CD4-positive, CD25-positive, alpha-beta regulatory T cell (primary cell): Measurements from ENCODE around the gene OPCML. TPM values are rescaled to one million over a fixed set of nuclear protein-coding genes. Genes with fewer than 3 reads are reported as not detected.

Experiments
- ATAC-seq, 2 donors: fragments of 150-1000 bp; cut with Tn5 transposase; one replicate each; pipeline ENCODE4 v1.10.0; 2021; ENCODE audit warnings: low read depth in 2 of 2, moderate number of reproducible peaks in 2 of 2, moderate library complexity in 1 of 2
- DNase-seq, 3 donors: peaks; one replicate each; pipeline versions ENCODE4 v3.0.0 to v3.0.0-alpha.2; 2012 to 2022; ENCODE audit warnings: mixed read lengths in 1 of 3
- H3K27ac ChIP-seq: one replicate; pipeline ENCODE4 v1.7.0; 2013; ENCODE audit warnings: mild to moderate bottlenecking, low read length; ENCODE audit not compliant: insufficient read depth, poor library complexity, severe bottlenecking
- H3K27me3 ChIP-seq: one replicate; pipeline ENCODE4 v1.7.0; 2013; ENCODE audit warnings: low read length; ENCODE audit not compliant: control insufficient read depth, insufficient read depth
- H3K36me3 ChIP-seq: one replicate; pipeline ENCODE4 v1.7.0; 2013; ENCODE audit warnings: mild to moderate bottlenecking, low read length, moderate library complexity; ENCODE audit not compliant: control insufficient read depth, insufficient read depth
- H3K4me1 ChIP-seq: 2 replicates; pipeline ENCODE4 v1.7.0; 2013; ENCODE audit warnings: mild to moderate bottlenecking, low read length; ENCODE audit not compliant: insufficient read depth, control insufficient read depth, poor library complexity, severe bottlenecking
- H3K4me3 ChIP-seq: one replicate; pipeline ENCODE4 v1.7.0; 2013; ENCODE audit warnings: low read depth, mild to moderate bottlenecking, low read length, moderate library complexity
- H3K9me3 ChIP-seq, 2 experiments: 1 replicate in 1 of 2; 2 replicates in 1 of 2; pipeline ENCODE4 v1.7.0; 2013; ENCODE audit warnings: low read length in 2 of 2, mild to moderate bottlenecking in 1 of 2, moderate library complexity in 1 of 2; ENCODE audit not compliant: control insufficient read depth in 2 of 2
- H3K27ac Mint-ChIP-seq, 3 donors: one replicate each; pipeline ENCODE4 v1.8.0; 2020 to 2022; ENCODE audit warnings: mild to moderate bottlenecking in 3 of 3, mixed read lengths in 3 of 3, moderate library complexity in 2 of 3
- H3K27me3 Mint-ChIP-seq: one replicate; pipeline ENCODE4 v1.8.0; 2022; ENCODE audit warnings: mild to moderate bottlenecking, mixed read lengths
- H3K36me3 Mint-ChIP-seq: one replicate; pipeline ENCODE4 v1.8.0; 2020; ENCODE audit warnings: mixed read lengths
- H3K4me1 Mint-ChIP-seq, 4 donors: one replicate each; pipeline ENCODE4 v1.8.0; 2020 to 2022; ENCODE audit warnings: mixed read lengths in 4 of 4, mild to moderate bottlenecking in 1 of 4
- H3K4me3 Mint-ChIP-seq, 4 donors: one replicate each; pipeline ENCODE4 v1.8.0; 2020 to 2022; ENCODE audit warnings: mild to moderate bottlenecking in 4 of 4, mixed read lengths in 4 of 4, moderate library complexity in 3 of 4
- H3K9me3 Mint-ChIP-seq, 7 donors: one replicate each; pipeline ENCODE4 v1.8.0; 2020 to 2022; ENCODE audit warnings: mixed read lengths in 7 of 7, mild to moderate bottlenecking in 3 of 7, moderate library complexity in 2 of 7
- polyA plus RNA-seq, 4 donors: library from polyadenylated mRNA; unstranded; fragments of 300-500 nt; fragmentation: Illumina TruSeq; gene quantifications; one replicate each; pipeline ENCODE4 v1.2.3, GENCODE V29; 2021
- total RNA-seq: library from RNA; stranded (reverse); gene quantifications from one replicate; pipeline ENCODE4 v1.2.3, GENCODE V29; 2022

OPCML gene
- total and polyA plus RNA-seq, 5 donors from 2014 or later, result not detected

DNA sequence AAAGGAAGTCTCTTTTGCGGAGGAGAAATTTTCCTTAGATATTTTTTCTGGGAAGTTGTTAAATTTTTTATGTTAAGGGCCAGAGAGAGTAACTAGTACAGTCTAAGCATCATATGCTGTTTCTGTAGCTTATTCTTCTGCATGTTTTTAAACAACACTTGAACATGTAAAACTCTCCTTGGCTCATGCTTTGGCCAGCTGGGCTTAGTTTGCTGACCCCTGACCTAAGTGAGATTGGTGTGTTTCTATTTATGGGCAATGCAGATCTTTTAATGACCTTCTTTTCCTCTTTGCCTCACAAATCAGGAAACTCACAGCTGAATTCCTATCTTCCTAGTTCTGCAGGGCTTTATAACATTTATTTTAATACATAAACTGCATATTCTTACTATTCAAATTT lies 942.5 kb downstream of the OPCML start:
- no peak overlapping the region for H3K27ac Mint-ChIP-seq
- Histone ChIP-seq H3K9me3 (no peaks in the 10 kb centered on the region), H3K27ac (no peak overlapping the region), H3K27me3 (no peaks in the 10 kb centered on the region), H3K4me1 (no peaks in the 10 kb centered on the region), H3K36me3 (no peaks in the 10 kb centered on the region), H3K4me3 (no peak overlapping the region)
- ATAC-seq (no peak), DNase-seq (no peak)
- peaks cover 0 to 10% (median 3%) of the 10 kb centered on the region in 7 donors for H3K9me3 Mint-ChIP-seq
- no peaks in the 10 kb centered on the region for H3K27me3 Mint-ChIP-seq
- H3K4me3 Mint-ChIP-seq, result no peak overlapping the region
- no peaks in the 10 kb centered on the region for H3K4me1 Mint-ChIP-seq
- H3K36me3 Mint-ChIP-seq, result no peaks in the 10 kb centered on the region

DNA sequence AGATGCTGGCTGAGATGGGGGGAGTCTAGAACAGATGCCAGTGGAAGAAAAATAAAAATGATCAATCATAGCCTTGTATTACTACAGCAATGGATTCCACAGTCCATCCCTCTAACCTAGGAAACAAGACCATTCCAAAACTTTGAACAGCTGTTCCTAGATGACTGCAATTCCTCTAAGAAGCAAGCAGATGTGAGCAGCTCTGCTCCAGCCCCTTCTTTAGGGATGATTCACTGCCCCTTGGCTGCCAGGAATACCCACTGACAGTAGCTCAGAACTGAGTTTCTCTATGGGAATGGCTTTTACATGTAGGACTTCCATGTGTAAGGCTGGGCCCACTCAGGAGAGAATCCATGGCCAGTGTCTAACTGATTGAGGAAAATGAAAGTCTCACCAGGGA lies 943.9 kb downstream of the OPCML start:
- no peaks in the 10 kb centered on the region for H3K4me1 Mint-ChIP-seq
- Histone ChIP-seq H3K4me3 (no peak overlapping the region), H3K27ac (no peak overlapping the region), H3K4me1 (no peaks in the 10 kb centered on the region), H3K9me3 (no peaks in the 10 kb centered on the region), H3K36me3 (no peaks in the 10 kb centered on the region), H3K27me3 (no peaks in the 10 kb centered on the region)
- no peak overlapping the region for H3K4me3 Mint-ChIP-seq
- H3K27me3 Mint-ChIP-seq, result no peaks in the 10 kb centered on the region
- H3K27ac Mint-ChIP-seq, result no peak overlapping the region
- H3K36me3 Mint-ChIP-seq, result no peaks in the 10 kb centered on the region
- peaks cover 0 to 9% (median 3%) of the 10 kb centered on the region in 7 donors for H3K9me3 Mint-ChIP-seq
- no peak for DNase-seq
- ATAC-seq, result no peak

DNA sequence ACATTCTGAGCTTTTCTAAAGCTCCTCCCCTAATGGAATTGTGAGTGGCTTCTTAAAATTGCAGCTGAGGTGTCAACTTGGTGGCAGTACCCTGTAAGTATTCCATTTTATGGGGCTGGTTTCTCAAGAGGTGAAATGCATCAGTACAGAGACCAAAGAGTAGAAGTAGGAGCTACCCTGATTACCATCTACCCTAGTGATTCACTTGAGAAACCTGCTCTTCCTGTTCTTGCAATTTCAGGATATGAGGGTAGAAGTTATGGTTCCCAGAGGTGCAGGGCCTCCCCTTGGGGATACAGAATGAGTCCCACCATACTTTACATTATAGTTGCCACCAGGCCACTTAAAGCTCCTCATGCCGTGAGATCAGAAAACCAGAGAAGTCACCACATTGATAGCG lies 944.6 kb downstream of the OPCML start:
- DNase-seq (no peak), ATAC-seq (no peak)
- no peak overlapping the region for H3K27ac Mint-ChIP-seq
- Histone ChIP-seq H3K36me3 (no peaks in the 10 kb centered on the region), H3K27me3 (no peaks in the 10 kb centered on the region), H3K4me3 (no peak overlapping the region), H3K27ac (no peak overlapping the region), H3K9me3 (no peaks in the 10 kb centered on the region), H3K4me1 (no peaks in the 10 kb centered on the region)
- no peaks in the 10 kb centered on the region for H3K4me1 Mint-ChIP-seq
- H3K36me3 Mint-ChIP-seq, result no peaks in the 10 kb centered on the region
- no peak overlapping the region for H3K4me3 Mint-ChIP-seq
- H3K9me3 Mint-ChIP-seq, result peaks cover 0 to 8% (median 2%) of the 10 kb centered on the region in 7 donors
- H3K27me3 Mint-ChIP-seq, result no peaks in the 10 kb centered on the region

DNA sequence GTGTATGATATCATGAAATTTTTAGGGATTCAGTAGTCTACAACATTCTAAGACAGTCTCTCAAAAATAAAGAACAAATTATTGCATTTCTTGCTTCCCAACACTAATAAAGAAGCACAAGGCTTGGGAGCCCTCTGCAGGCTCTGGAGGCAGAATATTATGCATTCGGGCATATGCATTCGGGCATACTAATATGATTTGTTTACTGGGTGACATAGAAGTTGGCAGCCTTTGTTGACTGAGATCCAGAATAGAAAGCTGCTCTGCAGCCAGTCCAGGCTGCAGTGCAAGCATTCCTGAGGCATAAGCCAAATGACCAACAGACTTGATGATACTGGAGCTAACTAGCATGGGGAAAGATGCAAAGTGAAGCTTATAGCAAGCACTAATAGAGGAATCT lies 945.5 kb downstream of the OPCML start:
- no peaks in the 10 kb centered on the region for H3K36me3 Mint-ChIP-seq
- no peaks in the 10 kb centered on the region for H3K36me3 ChIP-seq
- H3K27me3 ChIP-seq, result no peaks in the 10 kb centered on the region
- H3K4me3 ChIP-seq, result no peak overlapping the region
- no peak overlapping the region for H3K4me3 Mint-ChIP-seq
- no peaks in the 10 kb centered on the region for H3K4me1 ChIP-seq
- no peak for DNase-seq
- peaks cover 0 to 8% (median 1%) of the 10 kb centered on the region in 7 donors for H3K9me3 Mint-ChIP-seq
- H3K4me1 Mint-ChIP-seq, result no peaks in the 10 kb centered on the region
- no peaks in the 10 kb centered on the region for H3K9me3 ChIP-seq
- no peaks in the 10 kb centered on the region for H3K27me3 Mint-ChIP-seq
- ATAC-seq, result no peak
- no peak overlapping the region for H3K27ac ChIP-seq
- H3K27ac Mint-ChIP-seq, result no peak overlapping the region

DNA sequence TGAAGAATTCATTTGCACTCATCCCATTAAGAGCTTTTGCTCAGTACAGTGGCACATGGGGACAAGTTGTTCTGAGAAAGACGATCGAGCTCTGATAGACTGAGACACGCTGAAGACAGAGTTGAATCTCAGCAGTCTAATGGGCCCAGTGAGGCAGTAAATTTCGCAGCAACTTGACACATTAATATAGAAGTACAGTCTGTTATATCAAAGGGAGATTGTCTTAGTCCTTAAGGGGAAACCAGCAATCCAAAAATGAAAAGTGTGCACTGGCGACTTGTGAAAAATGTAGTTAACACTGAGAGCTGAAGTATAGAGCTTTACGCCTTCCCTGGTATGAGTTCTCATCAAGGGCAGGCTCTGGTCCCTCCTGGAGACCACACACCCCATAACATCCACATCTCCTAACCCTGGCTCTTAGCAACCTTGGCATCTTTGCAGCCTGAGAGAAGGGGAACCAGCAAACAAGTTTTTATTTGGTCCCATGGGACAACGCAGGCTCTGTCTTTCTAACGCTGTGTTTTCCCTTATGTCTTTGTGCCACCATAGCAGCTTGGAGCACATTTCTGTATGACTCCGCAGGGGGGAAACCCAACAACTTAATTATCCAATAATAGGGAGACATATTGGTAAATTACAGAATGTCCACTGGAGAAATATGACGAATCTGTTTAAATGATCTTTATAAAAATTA lies 952.5 kb downstream of the OPCML start:
- no peak overlapping the region for H3K27ac ChIP-seq
- no peaks in the 10 kb centered on the region for H3K4me1 ChIP-seq
- no peaks in the 10 kb centered on the region for H3K4me1 Mint-ChIP-seq
- H3K27me3 Mint-ChIP-seq, result no peaks in the 10 kb centered on the region
- no peak overlapping the region for H3K27ac Mint-ChIP-seq
- peaks cover 0 to 5% (median 1%) of the 10 kb centered on the region in 7 donors for H3K9me3 Mint-ChIP-seq
- ATAC-seq (no peak), DNase-seq (no peak)
- no peaks in the 10 kb centered on the region for H3K36me3 ChIP-seq
- H3K4me3 Mint-ChIP-seq, result no peak overlapping the region
- H3K9me3 ChIP-seq, result no peaks in the 10 kb centered on the region
- H3K4me3 ChIP-seq, result no peak overlapping the region
- no peaks in the 10 kb centered on the region for H3K36me3 Mint-ChIP-seq
- no peaks in the 10 kb centered on the region for H3K27me3 ChIP-seq

DNA sequence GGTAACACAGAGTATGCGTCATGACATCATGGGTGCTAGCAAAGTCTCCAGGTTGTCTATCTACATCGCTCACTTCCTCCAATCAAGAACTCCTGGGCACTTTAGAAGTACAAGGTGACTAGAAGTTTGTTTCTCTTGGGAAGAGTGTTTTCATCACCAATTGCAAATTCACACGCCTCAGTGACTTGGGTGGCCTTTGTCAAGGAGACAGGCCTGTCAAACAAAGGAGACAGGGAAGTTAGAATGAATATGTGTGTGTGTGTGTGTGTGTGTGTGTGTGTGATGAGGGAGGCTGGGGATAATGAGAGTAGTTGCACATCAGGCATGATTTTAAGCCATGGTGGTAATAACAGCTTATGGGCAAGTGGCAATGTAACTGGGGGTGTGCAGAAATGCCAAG lies 953.2 kb downstream of the OPCML start:
- DNase-seq (no peak), ATAC-seq (no peak)
- H3K27me3 ChIP-seq, result no peaks in the 10 kb centered on the region
- Mint-ChIP-seq H3K27ac (no peak overlapping the region), H3K4me1 (no peaks in the 10 kb centered on the region), H3K36me3 (no peaks in the 10 kb centered on the region), H3K27me3 (no peaks in the 10 kb centered on the region), H3K9me3 (peaks cover 0 to 8% (median 2%) of the 10 kb centered on the region in 7 donors), H3K4me3 (no peak overlapping the region)
- H3K9me3 ChIP-seq, result no peaks in the 10 kb centered on the region
- H3K36me3 ChIP-seq, result no peaks in the 10 kb centered on the region
- no peak overlapping the region for H3K27ac ChIP-seq
- H3K4me1 ChIP-seq, result no peaks in the 10 kb centered on the region
- no peak overlapping the region for H3K4me3 ChIP-seq

DNA sequence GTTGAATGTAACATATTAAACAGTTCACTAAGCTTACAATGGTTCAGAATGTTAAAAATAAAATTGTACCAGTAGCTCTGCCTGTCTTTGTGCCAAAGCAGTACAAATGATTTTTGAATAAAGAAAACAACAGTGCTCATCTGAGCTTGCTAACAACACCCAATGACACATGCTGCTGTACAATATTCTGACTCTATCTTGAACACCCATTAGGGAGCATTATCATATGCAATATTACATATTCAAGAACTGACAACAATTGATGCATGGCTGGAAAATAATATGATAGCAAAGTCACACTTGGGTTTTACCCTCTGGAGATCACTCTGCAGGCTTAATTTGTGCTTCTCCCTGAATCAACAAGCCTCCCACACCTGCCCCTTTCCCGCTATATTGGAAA lies 953.7 kb downstream of the OPCML start:
- Histone ChIP-seq H3K9me3 (no peaks in the 10 kb centered on the region), H3K4me1 (no peaks in the 10 kb centered on the region), H3K4me3 (no peak overlapping the region), H3K27ac (no peak overlapping the region), H3K27me3 (no peaks in the 10 kb centered on the region), H3K36me3 (no peaks in the 10 kb centered on the region)
- ATAC-seq (no peak), DNase-seq (no peak)
- H3K36me3 Mint-ChIP-seq, result no peaks in the 10 kb centered on the region
- H3K27ac Mint-ChIP-seq, result no peak overlapping the region
- H3K9me3 Mint-ChIP-seq, result peaks cover 0 to 8% (median 3%) of the 10 kb centered on the region in 7 donors
- H3K27me3 Mint-ChIP-seq, result no peaks in the 10 kb centered on the region
- no peak overlapping the region for H3K4me3 Mint-ChIP-seq
- H3K4me1 Mint-ChIP-seq, result no peaks in the 10 kb centered on the region

DNA sequence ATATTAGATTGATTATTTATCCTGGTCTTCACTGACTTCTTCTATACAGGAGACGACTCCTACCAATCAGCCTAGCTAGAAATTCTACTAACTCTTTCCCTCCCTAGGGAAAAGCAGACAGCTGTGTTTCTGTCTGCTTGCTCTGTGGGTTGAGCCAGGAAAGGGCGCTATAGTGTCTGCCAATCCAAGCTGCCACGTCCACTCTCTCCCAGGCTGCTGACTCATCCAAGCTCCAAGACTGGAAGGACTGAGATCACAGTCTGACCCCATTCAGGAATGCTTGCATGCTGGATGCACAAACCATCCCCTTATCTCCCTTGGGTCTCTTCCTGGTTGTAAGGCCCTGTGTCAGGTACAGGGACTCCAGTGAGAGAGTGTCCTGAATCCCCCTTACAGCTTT lies 955.6 kb downstream of the OPCML start:
- ATAC-seq (no peak), DNase-seq (no peak)
- no peaks in the 10 kb centered on the region for H3K36me3 Mint-ChIP-seq
- no peaks in the 10 kb centered on the region for H3K9me3 ChIP-seq
- no peak overlapping the region for H3K27ac Mint-ChIP-seq
- no peaks in the 10 kb centered on the region for H3K36me3 ChIP-seq
- H3K9me3 Mint-ChIP-seq, result peaks cover 0 to 9% (median 4%) of the 10 kb centered on the region in 7 donors
- H3K27me3 Mint-ChIP-seq, result no peaks in the 10 kb centered on the region
- no peak overlapping the region for H3K4me3 ChIP-seq
- H3K4me1 Mint-ChIP-seq, result no peaks in the 10 kb centered on the region
- no peaks in the 10 kb centered on the region for H3K4me1 ChIP-seq
- H3K27ac ChIP-seq, result no peak overlapping the region
- H3K4me3 Mint-ChIP-seq, result no peak overlapping the region
- H3K27me3 ChIP-seq, result no peaks in the 10 kb centered on the region
